ENCODE data around the gene PUM2. TPM values are rescaled to one million over a fixed set of nuclear protein-coding genes. Genes with fewer than 3 reads are reported as not detected.
A peak's percentile ranks its signal among the peaks of the same experiment; 100 is the strongest.
"Not testable (repeated sequence)": the region's sequence is repeated elsewhere in the genome, so short reads cannot be mapped to it uniquely, and the experiment has no call there.

The PUM2 gene
- total RNA-seq, 1 donor from 2014 or later, result 48.0 TPM

GRCh38 chr2:20368706-20369105 is 18.1 kb upstream of the PUM2 start:
- no peak for DNase-seq

- not testable (repeated sequence) for DNase-seq
Measured at GRCh38 chr2:20367929-20368328, 17.3 kb upstream of the PUM2 start.

GRCh38 chr2:20366672-20367116 is 16.1 kb upstream of the PUM2 start:
- no peak for DNase-seq

GRCh38 chr2:20365249-20365817 is 14.7 kb upstream of the PUM2 start:
- no peak for DNase-seq

- no peak for DNase-seq
Measured at GRCh38 chr2:20363578-20363977, 12.9 kb upstream of the PUM2 start.

- no peak for DNase-seq
Measured at GRCh38 chr2:20362701-20363435, 12.2 kb upstream of the PUM2 start.

GRCh38 chr2:20361893-20362292 is 11.2 kb upstream of the PUM2 start:
- DNase-seq, result peak; percentile 56

GRCh38 chr2:20359096-20359495 is 8.5 kb upstream of the PUM2 start:
- DNase-seq, result no peak

GRCh38 chr2:20357638-20358389 is 7.2 kb upstream of the PUM2 start:
- DNase-seq, result no peak

- no peak for DNase-seq
Measured at GRCh38 chr2:20356042-20356441, 5.4 kb upstream of the PUM2 start.

- DNase-seq, result no peak
Measured at GRCh38 chr2:20355131-20355530, 4.5 kb upstream of the PUM2 start.

GRCh38 chr2:20353241-20353992 is 2.8 kb upstream of the PUM2 start:
- DNase-seq, result no peak

GRCh38 chr2:20352581-20353216 is 2.1 kb upstream of the PUM2 start:
- no peak for DNase-seq

GRCh38 chr2:20352230-20352578 is 1.6 kb upstream of the PUM2 start:
- no peak for DNase-seq

GRCh38 chr2:20351555-20352229 is 1.0 kb upstream of the PUM2 start:
- no peak for DNase-seq

GRCh38 chr2:20350041-20350712 is 467 bp downstream of the PUM2 start:
- peak; percentile 59 for DNase-seq

GRCh38 chr2:20349513-20349921 is 1.1 kb downstream of the PUM2 start:
- DNase-seq, result peak; percentile 19

GRCh38 chr2:20348542-20348941 is 2.1 kb downstream of the PUM2 start:
- no peak for DNase-seq

- DNase-seq, result no peak
Measured at GRCh38 chr2:20346565-20347381, 3.9 kb downstream of the PUM2 start.

- no peak for DNase-seq
Measured at GRCh38 chr2:20343128-20343527, 7.5 kb downstream of the PUM2 start.

- no peak for DNase-seq
Measured at GRCh38 chr2:20339012-20339411, 11.6 kb downstream of the PUM2 start.
